Breast epithelium (tissue), 4 donors: ENCODE results near the gene MRM2. TPM values are rescaled to one million over a fixed set of nuclear protein-coding genes. Genes with fewer than 3 reads are reported as not detected.

Experiments
- DNase-seq, 2 donors: peaks; one replicate each; pipeline ENCODE4 v3.0.0-alpha.2; 2019; ENCODE audit warnings: low spot score in 2 of 2
- H3K27ac ChIP-seq, 2 donors: fragments of 200-600 bp; sonication (generic) in 1 of 2; one replicate each; pipeline ENCODE4 v1.5.1; 2016 to 2019; ENCODE audit warnings: mild to moderate bottlenecking in 1 of 2
- H3K27me3 ChIP-seq, 2 donors: fragments of 200-600 bp; sonication (generic) in 1 of 2; one replicate each; pipeline versions ENCODE4 v1.5.1 to v1.6.0; 2017 to 2019; ENCODE audit warnings: control low read depth in 1 of 2, mild to moderate bottlenecking in 1 of 2
- H3K36me3 ChIP-seq: fragments of 200-600 bp; one replicate; pipeline ENCODE4 v1.5.1; 2019
- H3K4me1 ChIP-seq, 2 donors: fragments of 200-600 bp; sonication (generic); one replicate each; pipeline ENCODE4 v1.5.1; 2016 to 2019; ENCODE audit warnings: control low read depth in 1 of 2
- H3K4me3 ChIP-seq, 3 donors: fragments of 200-600 bp; sonication (generic); 1 replicate in 2 of 3; 2 replicates in 1 of 3; pipeline ENCODE4 v1.5.1; 2016 to 2019; ENCODE audit warnings: mild to moderate bottlenecking in 3 of 3, moderate library complexity in 2 of 3
- H3K9me3 ChIP-seq, 2 donors: fragments of 200-600 bp; sonication (generic) in 1 of 2; one replicate each; pipeline ENCODE4 v1.5.1; 2016 to 2019; ENCODE audit warnings: control low read depth in 1 of 2
- CTCF ChIP-seq, 3 donors: fragments of 450-650 bp; IDR thresholded peaks; one replicate each; pipeline ENCODE4 v1.5.1; 2016 to 2017; ENCODE audit warnings: antibody characterized with exemption in 3 of 3, mild to moderate bottlenecking in 3 of 3, moderate library complexity in 3 of 3
- POLR2A ChIP-seq: fragments of 450-650 bp; IDR thresholded peaks from one replicate; pipeline ENCODE4 v1.6.1; 2016; ENCODE audit warnings: antibody characterized with exemption, mild to moderate bottlenecking, moderate library complexity
- POLR2AphosphoS5 ChIP-seq, 3 donors: sonication (generic); formaldehyde crosslinking; IDR thresholded peaks; one replicate each; pipeline ENCODE4 v1.6.1; 2017; ENCODE audit warnings: antibody characterized with exemption in 3 of 3
- intact Hi-C: fragments of 100-400 bp; cut with DNase I; formaldehyde crosslinking; loops from one replicate; pipeline ENCODE4 v1.15.1; 2023; ENCODE audit warnings: low total_unique reads
- total RNA-seq, 3 donors: library from RNA; depleted of rRNA; stranded (reverse); fragments of >200 nt; gene quantifications; one replicate each; pipeline ENCODE4 v1.1.0, GENCODE V29; 2016

Gene MRM2
- total RNA-seq, 3 donors from 2014 or later = 10.9 to 20.2 (median 18.0) TPM

GRCh38 chr7:2259480-2259879 lies 17.5 kb upstream of the MRM2 start:
- Histone ChIP-seq H3K36me3 (no peaks in the 10 kb centered on the region), H3K4me3 (no peak overlapping the region), H3K9me3 (no peaks in the 10 kb centered on the region), H3K27me3 (no peaks in the 10 kb centered on the region), H3K27ac (no peak overlapping the region), H3K4me1 (no peaks in the 10 kb centered on the region)
- no peak for TF ChIP-seq CTCF (IDR thresholded peaks at IDR 0.05)
- no peak for TF ChIP-seq POLR2A
- no peak for TF ChIP-seq POLR2AphosphoS5 (IDR thresholded peaks at IDR 0.05)
- intact Hi-C loops = no loop called here
- no peak for DNase-seq

- H3K9me3 ChIP-seq = no peaks in the 10 kb centered on the region
- H3K27me3 ChIP-seq = no peaks in the 10 kb centered on the region
- H3K36me3 ChIP-seq = no peaks in the 10 kb centered on the region
- no peak overlapping the region for H3K4me3 ChIP-seq
- no peak for DNase-seq
- no peaks in the 10 kb centered on the region for H3K4me1 ChIP-seq
- intact Hi-C loops = no loop called here
- H3K27ac ChIP-seq = no peak overlapping the region
- TF ChIP-seq POLR2AphosphoS5 (IDR thresholded peaks at IDR 0.05) (no peak), CTCF (IDR thresholded peaks at IDR 0.05) (no peak), POLR2A (no peak)
Observed at GRCh38 chr7:2258661-2259365, 16.8 kb upstream of the MRM2 start.

GRCh38 chr7:2257651-2258050 lies 15.6 kb upstream of the MRM2 start:
- Histone ChIP-seq H3K4me3 (no peak overlapping the region), H3K27me3 (no peaks in the 10 kb centered on the region), H3K27ac (no peak overlapping the region), H3K36me3 (no peaks in the 10 kb centered on the region), H3K4me1 (no peaks in the 10 kb centered on the region), H3K9me3 (no peaks in the 10 kb centered on the region)
- TF ChIP-seq POLR2AphosphoS5 (IDR thresholded peaks at IDR 0.05) = no peak
- no peak for TF ChIP-seq POLR2A
- TF ChIP-seq CTCF (IDR thresholded peaks at IDR 0.05) = no peak
- DNase-seq = no peak
- intact Hi-C loops = no loop called here

GRCh38 chr7:2257046-2257551 lies 15.1 kb upstream of the MRM2 start:
- intact Hi-C loops = no loop called here
- H3K36me3 ChIP-seq = no peaks in the 10 kb centered on the region

More at GRCh38 chr7:2257046-2257551, 15.1 kb upstream of the MRM2 start:
- Histone ChIP-seq H3K4me1 (no peaks in the 10 kb centered on the region), H3K27me3 (no peaks in the 10 kb centered on the region), H3K4me3 (no peak overlapping the region), H3K9me3 (no peaks in the 10 kb centered on the region), H3K27ac (no peak overlapping the region)
- no peak for DNase-seq
- TF ChIP-seq POLR2A = no peak
- no peak for TF ChIP-seq CTCF (IDR thresholded peaks at IDR 0.05)
- no peak for TF ChIP-seq POLR2AphosphoS5 (IDR thresholded peaks at IDR 0.05)
